HG03460 (cell line): ENCODE measurements around the gene IQSEC1.

Source experiments
- ATAC-seq: cut with Tn5 transposase; IDR thresholded peaks from one replicate; pipeline ENCODE4 v1.9.1; 2021; ENCODE audit not compliant: unreplicated experiment

The IQSEC1 gene

DNA sequence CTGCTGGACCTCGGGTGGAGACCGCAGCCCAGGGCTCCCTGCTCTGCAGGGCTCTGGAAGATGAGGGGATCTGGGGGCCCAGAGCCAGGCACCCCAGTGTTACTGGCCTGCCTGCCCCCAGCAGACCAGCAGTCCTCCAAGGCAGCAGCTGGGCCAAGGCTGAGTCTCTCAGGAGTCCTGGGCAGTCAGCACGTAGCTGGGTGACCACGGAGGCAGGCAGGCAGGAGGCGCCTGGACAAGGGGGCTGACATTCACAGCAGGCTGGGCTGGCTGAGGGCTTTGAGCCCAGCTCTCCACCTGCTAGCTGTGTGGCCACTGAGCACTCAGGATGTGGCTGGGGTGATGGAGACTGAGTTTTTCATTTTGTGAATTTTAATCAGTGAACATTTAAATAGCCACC is 67.9 kb downstream of the IQSEC1 start:
- ATAC-seq: no peak

DNA sequence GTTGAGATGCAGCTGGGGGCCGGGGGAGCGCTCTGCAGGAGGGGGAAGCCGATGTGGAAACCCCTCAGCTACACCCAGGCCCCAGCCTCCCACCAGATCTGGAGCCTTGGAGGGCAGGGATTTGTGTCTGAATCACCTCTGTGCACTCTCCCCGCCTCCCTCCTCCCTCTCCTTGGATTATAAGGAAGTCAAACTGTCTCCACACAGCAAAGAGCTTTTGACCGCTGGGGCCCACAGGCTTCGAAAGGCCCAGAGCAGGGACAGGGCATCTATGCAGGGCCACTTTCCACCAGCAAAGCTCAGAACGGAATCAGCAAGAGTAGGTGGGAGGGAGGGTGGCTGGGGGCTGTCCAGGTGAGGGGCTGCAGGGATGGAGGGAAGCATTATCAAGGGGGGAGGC is 68.9 kb downstream of the IQSEC1 start:
- ATAC-seq: no peak

GRCh38 chr3:13003608-13004007 is 69.6 kb downstream of the IQSEC1 start:
- ATAC-seq: no peak

DNA sequence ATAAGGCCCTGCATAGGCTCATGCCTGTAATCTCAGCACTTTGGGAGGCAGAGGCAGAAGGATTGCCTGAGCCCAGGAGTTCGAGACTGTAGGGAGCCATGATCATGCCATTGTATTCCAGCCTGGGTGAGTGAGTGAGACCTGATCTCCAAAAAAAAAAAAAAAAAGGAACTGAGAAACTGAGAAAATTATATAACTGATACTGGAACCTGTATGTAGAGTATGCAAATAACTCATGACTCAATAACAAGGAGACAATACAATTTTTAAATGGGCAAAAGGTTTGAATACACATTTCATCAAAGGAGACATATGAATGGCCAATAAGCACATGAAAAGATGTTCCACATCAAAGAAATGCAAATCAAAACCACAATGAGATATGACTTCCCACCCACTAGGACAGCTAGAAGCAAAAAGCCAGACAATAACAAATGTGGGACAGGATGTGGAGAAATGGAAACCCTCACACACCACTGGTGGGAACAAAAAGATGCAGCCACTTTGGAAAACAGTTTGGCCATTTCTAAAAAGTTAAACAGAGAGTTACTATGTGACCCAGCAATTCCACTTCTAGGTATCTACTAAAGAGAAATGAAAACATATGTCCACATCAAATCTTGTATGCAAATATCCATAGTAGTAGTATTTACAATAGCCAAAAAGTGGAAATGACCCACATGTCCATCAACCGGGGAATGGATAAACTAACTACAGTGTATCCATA is 70.7 kb downstream of the IQSEC1 start:
- peak; percentile 54 for ATAC-seq

GRCh38 chr3:12999147-13000140 is 73.8 kb downstream of the IQSEC1 start:
- peak; percentile 37 for ATAC-seq

DNA sequence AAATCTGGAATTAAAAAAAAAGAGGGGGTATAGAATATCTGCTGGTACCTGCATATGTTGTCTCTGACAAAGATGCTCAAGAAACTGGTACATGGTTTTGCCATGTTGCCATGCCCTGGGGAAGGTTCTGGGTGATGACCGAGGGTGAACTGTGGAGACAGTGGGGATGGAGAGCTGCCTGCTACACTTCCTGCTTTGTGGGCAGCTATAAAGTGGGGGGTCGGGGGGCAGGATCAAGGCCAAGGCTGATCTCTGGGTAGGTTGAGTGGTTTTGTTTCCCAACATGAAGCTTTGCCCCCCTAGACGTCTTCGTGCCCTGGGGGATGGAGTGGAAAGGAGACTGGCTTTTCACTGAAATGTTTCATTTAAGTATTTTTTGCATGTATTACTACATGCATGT is 74.6 kb downstream of the IQSEC1 start:
- ATAC-seq: no peak

- no peak for ATAC-seq
These were observed 75.8 kb downstream of the IQSEC1 start for GRCh38 chr3:12997387-12997786.

DNA sequence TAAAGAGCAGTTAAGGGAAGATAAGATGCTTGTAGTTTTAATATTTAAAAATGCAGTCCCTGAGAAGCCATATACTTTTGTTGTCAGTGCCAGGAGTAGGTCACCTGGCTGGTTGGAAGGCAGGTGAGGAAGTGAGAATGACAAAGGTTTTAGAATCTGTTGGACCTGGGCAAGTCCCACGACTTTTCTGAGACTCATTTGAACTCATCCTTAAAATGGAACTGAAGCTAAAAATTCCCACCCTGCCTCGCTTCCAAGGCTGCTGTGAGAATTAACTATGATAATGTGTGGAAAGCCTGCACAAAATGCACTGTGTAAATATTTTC is 77.1 kb downstream of the IQSEC1 start:
- no peak for ATAC-seq

- no peak for ATAC-seq
These were observed 77.6 kb downstream of the IQSEC1 start for GRCh38 chr3:12995389-12996180.

DNA sequence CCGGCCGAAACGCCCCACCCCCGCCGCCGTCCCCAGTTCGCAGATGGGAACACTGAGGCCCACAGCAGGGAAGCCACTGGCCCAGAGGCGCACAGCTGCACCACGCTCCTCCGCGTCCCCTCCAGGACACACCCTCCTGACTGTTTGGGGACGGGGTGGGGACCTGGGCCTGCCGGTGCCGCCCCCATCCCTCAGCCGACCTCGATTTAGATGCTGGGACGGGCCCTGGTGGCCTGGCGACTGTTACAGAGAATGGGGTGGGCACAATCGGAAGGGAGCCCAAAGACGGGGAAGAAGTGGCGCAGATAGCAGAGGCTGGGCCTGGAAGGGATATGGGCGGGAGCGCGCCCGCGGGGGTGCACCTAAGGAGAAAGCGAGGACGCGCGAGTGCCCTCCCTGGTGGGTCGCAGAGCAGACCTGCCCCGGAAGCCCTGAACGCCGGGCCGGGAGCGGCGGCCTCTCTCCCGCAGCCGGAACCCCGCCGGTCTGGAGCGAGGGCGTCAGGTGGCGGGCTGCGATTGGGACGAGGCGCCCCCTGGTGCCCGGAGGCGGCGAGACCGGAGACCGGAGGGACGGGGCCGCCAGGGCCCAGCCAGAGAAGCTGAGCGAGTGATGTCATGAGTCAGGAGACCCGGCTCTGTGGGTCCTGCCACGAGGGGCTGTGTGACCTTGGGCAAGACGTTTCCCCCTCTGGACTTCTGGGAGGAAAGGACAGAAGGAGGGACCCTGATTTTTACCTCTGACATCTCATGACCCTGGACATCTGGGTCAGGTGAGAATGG is 78.4 kb downstream of the IQSEC1 start:
- ATAC-seq: peak; percentile 73

GRCh38 chr3:12994357-12994606 is 78.9 kb downstream of the IQSEC1 start:
- no peak for ATAC-seq

DNA sequence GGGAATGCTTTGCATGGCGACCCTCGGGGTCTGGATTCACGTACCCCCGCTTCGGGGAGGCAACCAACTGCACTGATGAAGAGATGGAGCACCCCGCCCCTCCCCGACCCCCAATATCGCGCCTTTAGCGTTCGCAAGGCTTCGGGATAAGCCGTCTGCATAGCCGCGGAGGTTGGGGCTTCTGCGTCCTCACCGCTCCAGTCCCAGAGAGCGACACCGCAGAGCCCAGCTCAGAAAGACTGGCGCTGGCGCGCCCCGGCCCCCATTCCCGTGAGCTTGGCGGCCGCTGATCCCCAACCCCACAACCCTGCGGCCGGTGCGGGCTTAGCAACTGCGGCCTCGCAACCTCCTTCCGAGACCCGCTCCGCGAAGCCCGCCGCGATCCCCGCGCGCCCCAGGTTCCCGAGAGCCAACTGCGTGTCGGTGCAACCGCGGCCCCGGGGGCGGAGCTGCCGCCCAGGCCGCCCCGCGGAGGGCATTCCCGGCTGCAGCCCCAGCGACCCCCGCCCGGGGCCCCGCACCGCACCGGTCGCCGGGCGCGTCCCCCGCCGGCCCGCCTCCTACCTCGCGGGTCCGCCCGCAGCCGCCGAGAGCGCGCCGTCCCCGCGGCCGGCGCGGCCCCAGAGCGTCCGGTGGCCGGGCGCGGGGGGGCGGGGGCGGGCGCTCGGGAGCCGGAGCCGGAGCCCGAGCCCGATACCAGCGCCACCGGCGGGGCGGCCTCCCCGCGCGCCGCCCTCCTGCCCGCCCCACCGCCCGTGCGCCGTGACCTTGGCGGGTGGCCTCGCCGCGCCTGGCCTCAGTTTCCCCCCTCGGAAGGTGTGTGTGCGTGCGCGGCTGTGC is 79.5 kb downstream of the IQSEC1 start:
- no peak for ATAC-seq

- ATAC-seq: no peak
These were observed 80.4 kb downstream of the IQSEC1 start for GRCh38 chr3:12992629-12993516.

DNA sequence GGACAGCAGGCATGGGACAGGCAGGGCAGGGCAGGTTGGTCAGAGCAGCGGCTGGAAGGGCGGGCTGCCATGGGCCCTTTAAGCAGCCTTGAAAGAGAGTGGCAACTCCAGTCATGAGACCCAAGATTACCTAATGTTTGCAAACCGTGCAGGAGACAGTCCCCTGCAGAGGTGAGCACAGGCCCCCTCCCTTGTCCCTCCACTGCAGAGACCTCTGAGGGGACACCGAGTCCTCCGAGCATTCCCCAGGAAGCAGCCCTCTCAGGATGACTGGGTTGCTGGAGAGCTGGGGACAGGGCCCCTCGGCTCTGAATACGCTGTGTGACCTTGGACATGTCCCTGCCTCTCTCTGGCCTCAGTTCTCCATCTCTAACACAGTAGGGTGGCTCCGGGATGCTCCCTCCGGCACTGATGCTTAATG is 81.4 kb downstream of the IQSEC1 start:
- no peak for ATAC-seq

GRCh38 chr3:12991481-12991837 is 81.8 kb downstream of the IQSEC1 start:
- no peak for ATAC-seq

- ATAC-seq: no peak
These were observed 82.3 kb downstream of the IQSEC1 start for GRCh38 chr3:12990781-12991480.

DNA sequence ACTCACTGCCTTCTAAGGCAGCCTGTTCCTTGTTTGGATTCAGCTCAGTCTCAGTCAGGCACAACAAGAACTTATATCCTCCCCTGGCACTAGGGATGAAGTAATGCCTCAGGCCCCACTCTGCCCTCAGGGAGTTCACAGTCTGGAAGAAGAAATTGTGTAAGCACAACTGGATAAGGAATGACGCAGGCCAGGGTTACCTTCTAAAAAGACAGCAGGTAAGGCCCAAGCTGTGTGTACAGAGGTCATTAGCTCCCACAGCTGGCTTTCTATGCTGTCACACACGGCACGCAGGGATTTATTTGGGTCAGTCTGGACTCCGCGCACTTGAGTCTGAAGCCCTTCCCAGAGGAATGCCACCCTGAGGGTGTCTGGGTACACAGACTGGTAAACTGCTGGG is 82.9 kb downstream of the IQSEC1 start:
- ATAC-seq: no peak

DNA sequence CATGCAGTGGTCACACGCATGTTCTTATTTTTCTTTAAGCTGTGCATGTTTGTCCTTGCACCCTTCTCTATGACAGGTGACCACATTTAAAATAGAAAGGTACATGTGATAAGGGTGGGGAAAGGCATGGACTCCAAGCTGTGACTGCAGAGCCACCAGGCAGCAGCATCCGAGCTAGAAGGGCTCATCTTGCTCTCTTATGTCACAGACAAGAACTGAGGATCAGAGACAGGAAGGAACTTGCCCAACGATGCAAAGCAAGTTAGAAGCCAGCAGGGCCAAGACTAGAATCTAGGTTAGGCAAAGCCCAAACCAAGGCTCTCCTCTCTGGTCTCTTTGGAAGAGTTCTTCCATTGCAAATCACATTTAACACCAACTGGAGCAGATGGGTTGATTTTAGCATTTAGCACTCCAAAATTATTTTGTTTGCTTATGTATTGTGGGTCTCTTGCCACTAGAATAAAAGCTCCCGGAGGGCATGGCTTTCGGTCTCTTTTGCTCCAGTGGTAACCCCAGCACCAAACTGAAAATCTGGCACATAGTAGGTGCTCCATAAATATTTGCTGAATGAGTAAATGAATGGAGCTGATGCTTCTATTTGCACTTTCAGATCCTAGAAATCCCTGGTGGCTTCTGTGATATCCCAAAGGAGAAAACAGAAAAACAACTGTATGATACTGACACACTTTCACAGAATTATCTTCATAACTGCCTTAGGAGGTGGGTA is 84.3 kb downstream of the IQSEC1 start:
- no peak for ATAC-seq
